ENCODE data around the gene SERPINH1.

GRCh38 chr11:75603791-75604736, 42.0 kb downstream of the SERPINH1 start:
- TF ChIP-seq POLR2A (IDR thresholded peaks at IDR 0.05): no peak
- TF ChIP-seq CTCF (IDR thresholded peaks at IDR 0.05): no peak

Measured in testis (tissue), 2 donors.